A549 (cell line): ENCODE data around the gene ARID3A. TPM values are rescaled to one million over a fixed set of nuclear protein-coding genes. Genes with fewer than 3 reads are reported as not detected.

Experiments used
- ATAC-seq, 2 experiments: fragments of 200-7000 bp in 1 of 2; fragments of >200 bp in 1 of 2; cut with Nextera tagmentation in 1 of 2; cut with Tn5 transposase in 1 of 2; 3 replicates each; pipeline versions ENCODE4 v1.8.0 to v1.9.1; 2018 to 2020; ENCODE audit warnings: mild to moderate bottlenecking in 1 of 2, moderate library complexity in 1 of 2
- CTCF ChIA-PET: fragments of 300-600 bp; sonication (Branson Sonifier 250); formaldehyde crosslinking; extraction: SDS; loops from one replicate; lab custom pipeline; 2021; ENCODE audit warnings: antibody characterized with exemption, inconsistent platforms; lab: Yijun Ruan, JAX
- POLR2A ChIA-PET: fragments of 350-600 bp; formaldehyde crosslinking; extraction: SDS; loops from one replicate; lab custom pipeline; 2021; ENCODE audit warnings: antibody characterized with exemption, inconsistent platforms; lab: Yijun Ruan, JAX
- DNase-seq, 2 experiments: peaks; one replicate each; pipeline versions ENCODE4 v3.0.0 to v3.0.0-alpha.2; 2011 to 2016; ENCODE audit warnings: low read depth in 1 of 2, low spot score in 1 of 2
- FAIRE-seq: peaks from 2 replicates; lab custom pipeline; 2011; peaks lifted over from hg19 to GRCh38; lab: Jason Lieb, UNC
- H3K27ac ChIP-seq, 2 experiments: fragments of >200 bp; sonication (Bioruptor Twin); formaldehyde crosslinking; 3 replicates each; pipeline ENCODE4 v1.5.1; 2016 to 2017
- H3K4me1 ChIP-seq: fragments of >200 bp; sonication (Bioruptor Twin); formaldehyde crosslinking; 3 replicates; pipeline ENCODE4 v1.6.1; 2016
- H3K4me2 ChIP-seq: fragments of >200 bp; sonication (Bioruptor Twin); formaldehyde crosslinking; 3 replicates; pipeline ENCODE4 v1.6.1; 2016
- H3K4me3 ChIP-seq: fragments of >200 bp; sonication (Bioruptor Twin); formaldehyde crosslinking; 3 replicates; pipeline ENCODE4 v1.5.1; 2016
- H3K9me3 ChIP-seq: fragments of >200 bp; sonication (Bioruptor Twin); formaldehyde crosslinking; 3 replicates; pipeline ENCODE4 v1.6.1; 2016
- CBX2 ChIP-seq: fragments of 200-600 bp; sonication (generic); IDR thresholded peaks from 2 replicates; pipeline ENCODE4 v1.6.1; 2016; ENCODE audit warnings: low read depth, mild to moderate bottlenecking, borderline replicate concordance
- CEBPB ChIP-seq, 2 experiments: fragments of >200 bp in 1 of 2; sonication (Bioruptor Twin) in 1 of 2; formaldehyde crosslinking in 1 of 2; IDR thresholded peaks; 2 replicates each; pipeline ENCODE4 v1.6.1; 2012 to 2016
- E2F6 ChIP-seq: IDR thresholded peaks from 2 replicates; pipeline ENCODE4 v1.6.1; 2012; ENCODE audit warnings: low read depth, borderline replicate concordance
- EHF ChIP-seq: fragments of 250-450 bp; sonication (Bioruptor Pico); IDR thresholded peaks from 2 replicates; pipeline ENCODE4 v1.5.0; 2020; ENCODE audit warnings: mild to moderate bottlenecking
- EHMT2 ChIP-seq: fragments of 200-600 bp; sonication (generic); IDR thresholded peaks from 2 replicates; pipeline ENCODE4 v1.6.1; 2016; ENCODE audit warnings: antibody characterized with exemption, low read depth, mild to moderate bottlenecking, moderate library complexity
- FOSL2 ChIP-seq, 2 experiments: fragments of 450-650 bp in 1 of 2; fragments of >200 bp in 1 of 2; sonication (Bioruptor Twin) in 1 of 2; formaldehyde crosslinking; IDR thresholded peaks; 2 replicates each; pipeline versions ENCODE4 v1.5.0 to v1.6.1; 2016 to 2020; ENCODE audit warnings: mild to moderate bottlenecking in 1 of 2, moderate library complexity in 1 of 2
- FOXS1 ChIP-seq: fragments of 250-450 bp; sonication (Bioruptor Pico); IDR thresholded peaks from 2 replicates; pipeline ENCODE4 v1.5.0; 2020; ENCODE audit warnings: mild to moderate bottlenecking, moderate library complexity
- GATA3 ChIP-seq: IDR thresholded peaks from 2 replicates; pipeline ENCODE4 v1.6.1; 2012; ENCODE audit warnings: borderline replicate concordance
- HDAC2 ChIP-seq: fragments of 200-600 bp; sonication (generic); IDR thresholded peaks from 2 replicates; pipeline ENCODE4 v1.6.1; 2016
- HES2 ChIP-seq: fragments of >200 bp; sonication (Bioruptor Twin); formaldehyde crosslinking; IDR thresholded peaks from 2 replicates; pipeline ENCODE4 v1.6.1; 2016
- HOXA7 ChIP-seq: fragments of 250-450 bp; sonication (Bioruptor Pico); IDR thresholded peaks from 2 replicates; pipeline ENCODE4 v1.5.0; 2020; ENCODE audit warnings: mild to moderate bottlenecking, moderate library complexity
- KDM1A ChIP-seq: fragments of 200-600 bp; sonication (generic); IDR thresholded peaks from 2 replicates; pipeline ENCODE4 v1.6.1; 2016; ENCODE audit warnings: low read depth, mild to moderate bottlenecking
- KDM5A ChIP-seq: fragments of 200-600 bp; sonication (generic); IDR thresholded peaks from 2 replicates; pipeline ENCODE4 v1.6.1; 2016; ENCODE audit warnings: antibody characterized with exemption, mild to moderate bottlenecking
- MAFK ChIP-seq: fragments of 450-650 bp; IDR thresholded peaks from 2 replicates; pipeline ENCODE4 v1.6.1; 2014; ENCODE audit not compliant: partially characterized antibody
- MAX ChIP-seq: IDR thresholded peaks from 2 replicates; pipeline ENCODE4 v1.6.1; 2012
- MYC ChIP-seq: IDR thresholded peaks from 2 replicates; pipeline ENCODE4 v1.6.1; 2012; ENCODE audit warnings: mild to moderate bottlenecking, inconsistent platforms, low read length, improper control_type of control experiment, borderline replicate concordance
- NFE2L2 ChIP-seq: fragments of 150-350 bp; conservative IDR thresholded peaks from 2 replicates; pipeline ENCODE4 v1.6.1; 2014; ENCODE audit warnings: low read length
- PBX3 ChIP-seq: IDR thresholded peaks from 2 replicates; pipeline ENCODE4 v1.6.1; 2012
- PHF8 ChIP-seq: fragments of 200-600 bp; sonication (generic); IDR thresholded peaks from 2 replicates; pipeline ENCODE4 v1.6.1; 2016; ENCODE audit warnings: low read depth, mild to moderate bottlenecking, antibody characterized with exemption, moderate library complexity, borderline replicate concordance
- RAD21 ChIP-seq, 2 experiments: fragments of >200 bp in 1 of 2; sonication (Bioruptor Twin) in 1 of 2; formaldehyde crosslinking in 1 of 2; IDR thresholded peaks in 1 of 2; conservative IDR thresholded peaks in 1 of 2; 2 replicates in 1 of 2; 3 replicates in 1 of 2; pipeline ENCODE4 v1.6.1; 2012 to 2018; ENCODE audit warnings: inconsistent platforms in 1 of 2
- RCOR1 ChIP-seq: fragments of 150-350 bp; IDR thresholded peaks from 2 replicates; pipeline ENCODE4 v1.6.1; 2014; ENCODE audit warnings: antibody characterized with exemption, low read length, low read depth
- USF2 ChIP-seq: fragments of 450-650 bp; IDR thresholded peaks from 2 replicates; pipeline ENCODE4 v1.6.1; 2014; ENCODE audit warnings: antibody characterized with exemption
- ZSCAN20 ChIP-seq: fragments of 250-450 bp; sonication (Bioruptor Pico); IDR thresholded peaks from 2 replicates; pipeline ENCODE4 v1.8.0; 2022; ENCODE audit warnings: mild to moderate bottlenecking, moderate library complexity
- WGBS: methylation state at CpG from one replicate; pipeline ENCODE4 v1.1.6; 2017; ENCODE audit errors: missing lambda C conversion rate; 5-methylcytosine and 5-hydroxymethylcytosine counted together
- polyA plus RNA-seq, 4 experiments: library from polyadenylated mRNA; depleted of rRNA in 3 of 4; stranded (reverse); fragments of >200 nt; fragmentation: RNase III in 1 of 4; extraction: RNeasy Plus Mini Kit Qiagen cat#74134 plus additional on column Dnase treatment in 1 of 4; gene quantifications; 2 replicates in 3 of 4; 3 replicates in 1 of 4; pipeline ENCODE4 v1.2.3, GENCODE V29; 2011 to 2017

ARID3A gene
- polyA plus RNA-seq, 2 of the 4 experiments (the other 2 are of a cell fraction): 3.3 to 6.1 TPM

- Histone ChIP-seq H3K9me3 (no peaks in the 10 kb centered on the region), H3K4me1 (peaks cover 18% of the 10 kb centered on the region; the same call in 2 of the 3 replicates), H3K27ac (peak overlapping the region in 1 of 2 experiments; percentile 32; a peak in 3 of 6 replicates), H3K4me2 (peak overlapping the region; percentile 63), H3K4me3 (no peak overlapping the region)
- TF ChIP-seq E2F6 (peak; percentile 46; the same call in 1 of the 2 replicates), GATA3 (no peak), RAD21 (conservative IDR thresholded peaks at IDR 0.05 in 1 of 2, IDR thresholded peaks at IDR 0.05 in 1 of 2) (no peak), MAX (peak; percentile 43; the same call in 1 of the 2 replicates), PHF8 (no peak), EHMT2 (no peak), PBX3 (peak; percentile 75), CBX2 (no peak), RCOR1 (no peak), ZSCAN20 (no peak), MYC (no peak), HES2 (no peak), HOXA7 (CRISPR knock-in tag) (no peak), CEBPB (IDR thresholded peaks at IDR 0.05) (no peak), FOXS1 (CRISPR knock-in tag) (no peak), FOSL2 (IDR thresholded peaks at IDR 0.05) (no peak), FOSL2 (CRISPR knock-in tag; IDR thresholded peaks at IDR 0.05) (peak; percentile 71), MAFK (no peak), HDAC2 (no peak), USF2 (no peak)
- DNase-seq: peak in 1 of 2 experiments; percentile 48
- WGBS: 34% methylated on average over 19 of the region's 64 CpGs
- FAIRE-seq: no peak
- POLR2A ChIA-PET: interaction anchor here (1.9 kb wide), 1 partner anchor 12 kb away, joined by 6 read pairs; the partner anchor contains the start of gene WDR18
- peak in 1 of 2 experiments; percentile 25; a peak in 3 of 6 replicates for ATAC-seq
- CTCF ChIA-PET: interaction anchor here (0.6 to 1.8 kb wide), 4 partner anchors 9 to 74 kb away, joined by 3 to 6 read pairs (median 4); partner anchors contain the start of gene WDR18
Observed at GRCh38 chr19:996051-996838, 70.4 kb downstream of the ARID3A start.

GRCh38 chr19:998064-998463, 72.2 kb downstream of the ARID3A start:
- POLR2A ChIA-PET: no interaction called here
- Histone ChIP-seq H3K4me3 (no peak overlapping the region; the same call in 2 of the 3 replicates), H3K27ac (no peak overlapping the region)
- FAIRE-seq (no peak), DNase-seq (no peak)
- TF ChIP-seq KDM5A (no peak), NFE2L2 (no peak), USF2 (no peak), EHF (CRISPR knock-in tag) (no peak), RCOR1 (no peak), MAFK (no peak), EHMT2 (no peak), KDM1A (no peak)
- TF ChIP-seq, all 56 proteins: peak for 0
- no peaks in the 10 kb centered on the region for H3K9me3 ChIP-seq
- WGBS: 20% methylated on average over 6 of the region's 6 CpGs
- no peak; a peak in 1 of 6 replicates for ATAC-seq
- CTCF ChIA-PET: interaction anchor here (1.5 kb wide), 1 partner anchor 16 kb away, joined by 4 read pairs; no protein-coding TSS in a partner anchor
- peaks cover 22% of the 10 kb centered on the region; the same call in 2 of the 3 replicates for H3K4me1 ChIP-seq
- H3K4me2 ChIP-seq: peak overlapping the region; percentile 30; the same call in 1 of the 3 replicates
